ENCODE measurements around the gene PIGQ. TPM values are rescaled to one million over a fixed set of nuclear protein-coding genes. Genes with fewer than 3 reads are reported as not detected.

The PIGQ gene
- total and polyA plus RNA-seq, 2 donors: 14.4 to 65.4 TPM

DNA sequence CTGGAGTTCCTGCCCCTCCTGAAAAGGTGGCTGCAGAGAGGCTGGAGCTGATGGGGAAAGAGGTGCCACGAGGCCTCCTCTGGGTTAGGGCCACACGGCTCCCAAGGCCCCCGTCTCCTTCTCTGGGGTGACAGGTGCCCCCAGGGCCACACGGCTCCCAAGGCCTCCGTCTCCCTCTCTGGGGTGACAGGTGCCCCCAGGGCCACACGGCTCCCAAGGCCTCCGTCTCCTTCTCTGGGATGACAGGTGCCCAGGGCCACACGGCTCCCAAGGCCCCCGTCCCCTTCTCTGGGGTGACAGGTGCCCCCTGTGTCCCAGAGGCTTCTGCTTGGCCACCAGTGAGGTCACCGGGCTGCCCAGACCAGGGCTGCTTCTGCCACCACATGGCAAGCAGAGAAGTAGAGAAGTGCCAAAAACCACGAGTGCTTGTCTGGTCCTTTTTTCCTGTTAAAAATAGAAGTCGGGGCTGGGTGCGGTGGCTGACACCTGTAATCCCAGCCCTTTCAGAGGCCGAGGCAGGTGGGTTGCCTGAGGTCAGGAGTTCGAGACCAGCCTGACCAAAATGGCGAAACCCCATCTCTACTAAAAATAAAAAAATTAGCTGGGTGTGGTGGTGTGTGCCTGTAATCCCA is 38.2 kb upstream of the PIGQ start:
- no peak for DNase-seq (ENCODE audit: low read depth in 6 of 9, low spot score in 9 of 9)
- WGBS: 93% methylated on average over 16 of the region's 16 CpGs
- H3K9me3 ChIP-seq (ENCODE audit: control insufficient read depth in 2 of 2, insufficient read depth in 1 of 2, low read length in 1 of 2): no peaks in the 10 kb centered on the region
- H3K4me1 ChIP-seq (ENCODE audit: control insufficient read depth in 2 of 2, insufficient read depth in 2 of 2, low read length in 2 of 2): peaks cover 9 to 17% of the 10 kb centered on the region in 2 donors
- peaks cover under 1 to 9% of the 10 kb centered on the region in 2 donors for H3K36me3 ChIP-seq (ENCODE audit: control insufficient read depth in 2 of 2, insufficient read depth in 2 of 2, low read length in 1 of 2)
- no peak overlapping the region for H3K27ac ChIP-seq (ENCODE audit: low read depth in 1 of 2, low read length in 1 of 2)
- no peak overlapping the region for H3K4me3 ChIP-seq (ENCODE audit: low read length in 2 of 2)
- H3K27me3 ChIP-seq (ENCODE audit: control insufficient read depth in 2 of 2, insufficient read depth in 1 of 2, low read length in 1 of 2): no peaks in the 10 kb centered on the region

GRCh38 chr16:533391-534123 is 36.2 kb upstream of the PIGQ start:
- no peak overlapping the region for H3K4me3 ChIP-seq (ENCODE audit: low read length in 2 of 2)
- no peaks in the 10 kb centered on the region for H3K27me3 ChIP-seq (ENCODE audit: control insufficient read depth in 2 of 2, insufficient read depth in 1 of 2, low read length in 1 of 2)
- H3K36me3 ChIP-seq (ENCODE audit: control insufficient read depth in 2 of 2, insufficient read depth in 2 of 2, low read length in 1 of 2): peaks cover 9 to 27% of the 10 kb centered on the region in 2 donors
- 97% methylated on average over 30 of the region's 30 CpGs for WGBS
- H3K27ac ChIP-seq (ENCODE audit: low read depth in 1 of 2, low read length in 1 of 2): no peak overlapping the region
- peaks cover 5 to 14% of the 10 kb centered on the region in 2 donors for H3K4me1 ChIP-seq (ENCODE audit: control insufficient read depth in 2 of 2, insufficient read depth in 2 of 2, low read length in 2 of 2)
- no peaks in the 10 kb centered on the region for H3K9me3 ChIP-seq (ENCODE audit: control insufficient read depth in 2 of 2, insufficient read depth in 1 of 2, low read length in 1 of 2)
- no peak for DNase-seq (ENCODE audit: low read depth in 6 of 9, low spot score in 9 of 9)

- peaks cover 5 to 8% of the 10 kb centered on the region in 2 donors for H3K4me1 ChIP-seq (ENCODE audit: control insufficient read depth in 2 of 2, insufficient read depth in 2 of 2, low read length in 2 of 2)
- H3K27ac ChIP-seq (ENCODE audit: low read depth in 1 of 2, low read length in 1 of 2): no peak overlapping the region
- H3K27me3 ChIP-seq (ENCODE audit: control insufficient read depth in 2 of 2, insufficient read depth in 1 of 2, low read length in 1 of 2): no peaks in the 10 kb centered on the region
- WGBS: 96% methylated on average over 21 of the region's 21 CpGs
- DNase-seq (ENCODE audit: low read depth in 6 of 9, low spot score in 9 of 9): no peak
- H3K36me3 ChIP-seq (ENCODE audit: control insufficient read depth in 2 of 2, insufficient read depth in 2 of 2, low read length in 1 of 2): peaks cover 9 to 28% of the 10 kb centered on the region in 2 donors
- no peaks in the 10 kb centered on the region for H3K9me3 ChIP-seq (ENCODE audit: control insufficient read depth in 2 of 2, insufficient read depth in 1 of 2, low read length in 1 of 2)
- no peak overlapping the region for H3K4me3 ChIP-seq (ENCODE audit: low read length in 2 of 2)
Measured at GRCh38 chr16:534135-534534, 35.6 kb upstream of the PIGQ start.

DNA sequence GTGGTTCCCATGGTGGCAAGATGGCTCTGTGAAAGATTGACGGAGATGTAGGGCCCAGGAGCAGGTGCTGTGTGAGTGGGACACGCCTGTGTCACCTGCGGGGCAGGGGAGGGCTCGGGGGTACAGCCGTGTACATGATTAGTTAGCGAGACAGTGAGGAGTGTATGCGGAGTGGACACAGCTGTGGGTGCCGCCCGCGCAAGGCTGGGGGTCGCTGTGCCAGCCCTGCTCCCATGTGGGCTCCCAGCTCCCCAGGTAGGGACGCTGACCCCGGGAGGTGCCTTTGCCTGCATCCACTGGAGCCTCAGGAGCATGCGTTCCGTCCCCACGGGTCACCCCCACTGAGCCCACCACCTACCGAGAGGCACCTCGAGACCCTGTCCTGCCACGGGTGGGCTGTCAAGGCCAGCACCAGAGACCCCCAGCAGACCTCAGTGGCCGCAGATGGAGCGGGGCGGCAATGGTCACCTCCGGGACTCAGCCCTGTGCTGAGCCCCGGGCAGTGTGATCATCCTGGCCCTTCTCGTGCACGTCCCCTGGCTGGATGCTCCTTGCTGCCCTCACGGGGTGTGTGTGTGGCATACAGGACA is 34.8 kb upstream of the PIGQ start:
- peaks cover 9 to 29% of the 10 kb centered on the region in 2 donors for H3K36me3 ChIP-seq (ENCODE audit: control insufficient read depth in 2 of 2, insufficient read depth in 2 of 2, low read length in 1 of 2)
- H3K27me3 ChIP-seq (ENCODE audit: control insufficient read depth in 2 of 2, insufficient read depth in 1 of 2, low read length in 1 of 2): no peaks in the 10 kb centered on the region
- peaks cover 0 to under 1% of the 10 kb centered on the region in 2 donors for H3K4me1 ChIP-seq (ENCODE audit: control insufficient read depth in 2 of 2, insufficient read depth in 2 of 2, low read length in 2 of 2)
- H3K27ac ChIP-seq (ENCODE audit: low read depth in 1 of 2, low read length in 1 of 2): no peak overlapping the region
- H3K4me3 ChIP-seq (ENCODE audit: low read length in 2 of 2): no peak overlapping the region
- no peak for DNase-seq (ENCODE audit: low read depth in 6 of 9, low spot score in 9 of 9)
- H3K9me3 ChIP-seq (ENCODE audit: control insufficient read depth in 2 of 2, insufficient read depth in 1 of 2, low read length in 1 of 2): no peaks in the 10 kb centered on the region
- WGBS: 97% methylated on average over 27 of the region's 27 CpGs

- no peaks in the 10 kb centered on the region for H3K9me3 ChIP-seq (ENCODE audit: control insufficient read depth in 2 of 2, insufficient read depth in 1 of 2, low read length in 1 of 2)
- H3K27me3 ChIP-seq (ENCODE audit: control insufficient read depth in 2 of 2, insufficient read depth in 1 of 2, low read length in 1 of 2): no peaks in the 10 kb centered on the region
- H3K4me3 ChIP-seq (ENCODE audit: low read length in 2 of 2): no peak overlapping the region
- peaks cover 9 to 34% of the 10 kb centered on the region in 2 donors for H3K36me3 ChIP-seq (ENCODE audit: control insufficient read depth in 2 of 2, insufficient read depth in 2 of 2, low read length in 1 of 2)
- H3K4me1 ChIP-seq (ENCODE audit: control insufficient read depth in 2 of 2, insufficient read depth in 2 of 2, low read length in 2 of 2): no peaks in the 10 kb centered on the region
- WGBS: 97% methylated on average over 39 of the region's 39 CpGs
- H3K27ac ChIP-seq (ENCODE audit: low read depth in 1 of 2, low read length in 1 of 2): no peak overlapping the region
- no peak for DNase-seq (ENCODE audit: low read depth in 6 of 9, low spot score in 9 of 9)
Measured at GRCh38 chr16:535446-536405, 34.0 kb upstream of the PIGQ start.

- Histone ChIP-seq H3K36me3 (ENCODE audit: control insufficient read depth in 2 of 2, insufficient read depth in 2 of 2, low read length in 1 of 2) (peaks cover 12 to 42% of the 10 kb centered on the region in 2 donors), H3K9me3 (ENCODE audit: control insufficient read depth in 2 of 2, insufficient read depth in 1 of 2, low read length in 1 of 2) (no peaks in the 10 kb centered on the region), H3K4me3 (ENCODE audit: low read length in 2 of 2) (no peak overlapping the region), H3K27ac (ENCODE audit: low read depth in 1 of 2, low read length in 1 of 2) (no peak overlapping the region), H3K4me1 (ENCODE audit: control insufficient read depth in 2 of 2, insufficient read depth in 2 of 2, low read length in 2 of 2) (no peaks in the 10 kb centered on the region), H3K27me3 (ENCODE audit: control insufficient read depth in 2 of 2, insufficient read depth in 1 of 2, low read length in 1 of 2) (no peaks in the 10 kb centered on the region)
- DNase-seq (ENCODE audit: low read depth in 6 of 9, low spot score in 9 of 9): no peak
- WGBS: 98% methylated on average over 17 of the region's 17 CpGs
Measured at GRCh38 chr16:536746-537145, 33.0 kb upstream of the PIGQ start.

- Histone ChIP-seq H3K27me3 (ENCODE audit: control insufficient read depth in 2 of 2, insufficient read depth in 1 of 2, low read length in 1 of 2) (no peaks in the 10 kb centered on the region), H3K27ac (ENCODE audit: low read depth in 1 of 2, low read length in 1 of 2) (no peak overlapping the region), H3K36me3 (ENCODE audit: control insufficient read depth in 2 of 2, insufficient read depth in 2 of 2, low read length in 1 of 2) (peaks cover 12 to 42% of the 10 kb centered on the region in 2 donors), H3K4me3 (ENCODE audit: low read length in 2 of 2) (no peak overlapping the region), H3K9me3 (ENCODE audit: control insufficient read depth in 2 of 2, insufficient read depth in 1 of 2, low read length in 1 of 2) (no peaks in the 10 kb centered on the region), H3K4me1 (ENCODE audit: control insufficient read depth in 2 of 2, insufficient read depth in 2 of 2, low read length in 2 of 2) (no peaks in the 10 kb centered on the region)
- 97% methylated on average over 60 of the region's 60 CpGs for WGBS
- DNase-seq (ENCODE audit: low read depth in 6 of 9, low spot score in 9 of 9): no peak
Measured at GRCh38 chr16:537415-538335, 32.1 kb upstream of the PIGQ start.

DNA sequence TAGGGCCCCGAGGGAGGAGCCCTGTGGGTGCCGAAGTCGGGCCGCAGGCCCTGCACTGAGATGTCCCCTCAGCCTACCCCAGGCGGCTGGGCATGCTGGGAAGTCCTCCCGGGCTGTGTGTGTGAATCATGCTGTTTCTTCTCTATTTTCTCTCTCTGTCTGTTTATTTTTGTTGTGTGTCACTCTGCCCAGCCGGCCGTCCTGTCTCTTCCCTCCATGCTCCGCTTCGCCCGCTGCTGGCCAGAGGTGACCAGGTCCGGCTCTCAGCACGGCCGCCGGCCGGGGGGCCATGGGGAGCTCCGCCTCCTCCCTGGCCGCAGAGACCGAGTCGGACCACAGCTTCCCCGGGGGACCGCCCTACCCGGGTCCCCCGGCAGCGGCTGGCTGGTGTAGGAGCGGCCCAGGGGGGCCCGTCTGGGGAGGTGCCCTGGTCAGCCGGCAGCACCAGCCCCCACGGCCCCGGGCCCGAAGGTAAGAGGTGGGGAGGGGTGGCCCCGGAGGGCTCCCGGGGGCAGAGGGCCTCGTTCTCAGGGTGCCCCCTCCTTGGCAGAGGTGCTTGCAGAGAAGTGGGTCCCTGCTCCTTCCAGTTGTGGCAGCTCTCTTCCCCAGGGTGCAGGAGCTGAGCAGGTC is 29.8 kb upstream of the PIGQ start:
- Histone ChIP-seq H3K27me3 (ENCODE audit: control insufficient read depth in 2 of 2, insufficient read depth in 1 of 2, low read length in 1 of 2) (no peaks in the 10 kb centered on the region), H3K36me3 (ENCODE audit: control insufficient read depth in 2 of 2, insufficient read depth in 2 of 2, low read length in 1 of 2) (peaks cover 12 to 44% of the 10 kb centered on the region in 2 donors), H3K27ac (ENCODE audit: low read depth in 1 of 2, low read length in 1 of 2) (no peak overlapping the region), H3K4me1 (ENCODE audit: control insufficient read depth in 2 of 2, insufficient read depth in 2 of 2, low read length in 2 of 2) (no peaks in the 10 kb centered on the region), H3K9me3 (ENCODE audit: control insufficient read depth in 2 of 2, insufficient read depth in 1 of 2, low read length in 1 of 2) (no peaks in the 10 kb centered on the region), H3K4me3 (ENCODE audit: low read length in 2 of 2) (no peak overlapping the region)
- DNase-seq (ENCODE audit: low read depth in 6 of 9, low spot score in 9 of 9): no peak
- WGBS: 97% methylated on average over 34 of the region's 34 CpGs

Data from thymus (tissue), 11 donors.